DOHH2 (cell line): ENCODE data around the gene NHERF1.

Experiments
- EZH2phosphoT487 ChIP-seq: fragments of 200-600 bp; sonication (generic); IDR thresholded peaks from 2 replicates; pipeline ENCODE4 v1.6.1; 2017; ENCODE audit warnings: borderline replicate concordance, mild to moderate bottlenecking, antibody characterized with exemption, low read length, moderate library complexity, mixed read lengths
- TF ChIP-seq, protein P1 (sequence below): fragments of 200-600 bp; sonication (generic); IDR thresholded peaks from one replicate; pipeline ENCODE4 v1.5.1; 2014; ENCODE audit warnings: antibody characterized with exemption, mild to moderate bottlenecking, low read depth, low read length; ENCODE audit not compliant: poor library complexity, severe bottlenecking

DNA sequence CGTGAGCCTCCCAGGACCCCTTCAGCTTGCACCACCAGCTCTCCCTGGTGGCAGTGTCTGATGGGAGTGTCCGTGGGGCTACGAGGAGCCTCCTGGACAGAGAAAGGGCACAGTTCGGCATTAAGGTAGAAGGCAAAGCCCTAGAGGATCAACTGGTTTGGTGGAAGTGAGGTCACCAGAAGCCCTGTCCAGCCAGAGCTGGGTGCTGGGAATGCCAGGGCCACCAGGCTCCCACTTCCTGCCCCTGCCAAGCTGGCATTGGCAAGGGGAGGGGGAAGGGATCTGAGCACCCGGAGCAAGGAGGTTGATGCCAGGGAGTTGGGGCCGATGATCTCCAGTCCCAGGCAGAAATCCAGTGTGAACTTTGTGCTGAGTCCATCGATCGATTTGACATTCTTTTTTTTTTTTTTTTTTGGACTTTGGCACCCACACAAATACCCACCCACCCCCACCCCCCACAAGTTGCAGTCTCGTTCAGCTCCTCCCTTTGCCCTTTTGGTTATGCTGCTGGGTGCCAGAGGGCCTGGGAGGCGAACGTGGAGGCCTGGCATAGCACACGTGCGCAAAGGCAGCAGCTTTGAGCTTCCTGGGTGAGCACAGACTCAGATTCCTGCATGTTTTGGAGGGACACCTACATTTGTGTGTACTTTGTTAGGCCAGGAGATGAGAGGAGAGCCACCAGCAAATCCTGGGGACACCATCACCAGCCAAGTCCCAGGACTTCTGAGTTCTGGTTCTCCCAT is 2.1 kb downstream of the NHERF1 start:
- TF ChIP-seq, protein P1, sequence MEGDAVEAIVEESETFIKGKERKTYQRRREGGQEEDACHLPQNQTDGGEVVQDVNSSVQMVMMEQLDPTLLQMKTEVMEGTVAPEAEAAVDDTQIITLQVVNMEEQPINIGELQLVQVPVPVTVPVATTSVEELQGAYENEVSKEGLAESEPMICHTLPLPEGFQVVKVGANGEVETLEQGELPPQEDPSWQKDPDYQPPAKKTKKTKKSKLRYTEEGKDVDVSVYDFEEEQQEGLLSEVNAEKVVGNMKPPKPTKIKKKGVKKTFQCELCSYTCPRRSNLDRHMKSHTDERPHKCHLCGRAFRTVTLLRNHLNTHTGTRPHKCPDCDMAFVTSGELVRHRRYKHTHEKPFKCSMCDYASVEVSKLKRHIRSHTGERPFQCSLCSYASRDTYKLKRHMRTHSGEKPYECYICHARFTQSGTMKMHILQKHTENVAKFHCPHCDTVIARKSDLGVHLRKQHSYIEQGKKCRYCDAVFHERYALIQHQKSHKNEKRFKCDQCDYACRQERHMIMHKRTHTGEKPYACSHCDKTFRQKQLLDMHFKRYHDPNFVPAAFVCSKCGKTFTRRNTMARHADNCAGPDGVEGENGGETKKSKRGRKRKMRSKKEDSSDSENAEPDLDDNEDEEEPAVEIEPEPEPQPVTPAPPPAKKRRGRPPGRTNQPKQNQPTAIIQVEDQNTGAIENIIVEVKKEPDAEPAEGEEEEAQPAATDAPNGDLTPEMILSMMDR: no peak
- TF ChIP-seq EZH2phosphoT487: no peak
